Mammary epithelial cell (primary cell): ENCODE measurements around the gene PPP1R9A.

ENCODE experiments used
- EZH2 ChIP-seq: IDR thresholded peaks from 2 replicates; pipeline ENCODE4 v1.6.1; 2012; ENCODE audit warnings: low read length, inconsistent platforms, borderline replicate concordance
- TF ChIP-seq, protein P1 (sequence below), 2 donors: IDR thresholded peaks in 1 of 2; conservative IDR thresholded peaks in 1 of 2; 2 replicates each; pipeline ENCODE4 v1.5.1; 2011 to 2012; ENCODE audit warnings: inconsistent platforms in 2 of 2, low read length in 2 of 2, mild to moderate bottlenecking in 2 of 2, control low read depth in 1 of 2, low read depth in 1 of 2; ENCODE audit not compliant: insufficient read depth in 1 of 2; ENCODE audit errors: extremely low read depth in 1 of 2

DNA sequence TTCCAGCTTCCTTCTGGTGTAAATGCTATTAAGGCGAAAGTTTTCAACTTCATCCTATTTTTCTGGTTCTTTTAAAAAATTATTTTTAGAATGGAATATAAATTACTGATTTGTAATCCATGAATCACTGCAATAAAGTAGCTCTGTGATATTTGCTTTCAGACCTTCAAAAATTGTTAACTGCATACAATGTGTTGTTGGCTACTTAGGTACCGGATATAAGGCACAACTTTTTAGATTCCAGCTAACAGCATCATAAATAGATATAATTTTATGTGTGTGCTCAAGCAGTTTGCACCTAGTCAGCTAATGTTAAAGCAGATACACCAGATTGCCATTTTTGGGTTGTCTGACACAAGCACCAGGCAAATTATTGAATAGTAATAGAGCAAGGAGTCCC lies 358.2 kb downstream of the PPP1R9A start:
- TF ChIP-seq, protein P1, sequence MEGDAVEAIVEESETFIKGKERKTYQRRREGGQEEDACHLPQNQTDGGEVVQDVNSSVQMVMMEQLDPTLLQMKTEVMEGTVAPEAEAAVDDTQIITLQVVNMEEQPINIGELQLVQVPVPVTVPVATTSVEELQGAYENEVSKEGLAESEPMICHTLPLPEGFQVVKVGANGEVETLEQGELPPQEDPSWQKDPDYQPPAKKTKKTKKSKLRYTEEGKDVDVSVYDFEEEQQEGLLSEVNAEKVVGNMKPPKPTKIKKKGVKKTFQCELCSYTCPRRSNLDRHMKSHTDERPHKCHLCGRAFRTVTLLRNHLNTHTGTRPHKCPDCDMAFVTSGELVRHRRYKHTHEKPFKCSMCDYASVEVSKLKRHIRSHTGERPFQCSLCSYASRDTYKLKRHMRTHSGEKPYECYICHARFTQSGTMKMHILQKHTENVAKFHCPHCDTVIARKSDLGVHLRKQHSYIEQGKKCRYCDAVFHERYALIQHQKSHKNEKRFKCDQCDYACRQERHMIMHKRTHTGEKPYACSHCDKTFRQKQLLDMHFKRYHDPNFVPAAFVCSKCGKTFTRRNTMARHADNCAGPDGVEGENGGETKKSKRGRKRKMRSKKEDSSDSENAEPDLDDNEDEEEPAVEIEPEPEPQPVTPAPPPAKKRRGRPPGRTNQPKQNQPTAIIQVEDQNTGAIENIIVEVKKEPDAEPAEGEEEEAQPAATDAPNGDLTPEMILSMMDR (conservative IDR thresholded peaks at IDR 0.05 in 1 of 2, IDR thresholded peaks at IDR 0.05 in 1 of 2; ENCODE audit: extremely low read depth in 1 of 2, insufficient read depth in 1 of 2, low read depth in 1 of 2, low read length in 2 of 2), result no peak
- TF ChIP-seq EZH2, result no peak
